Keratinocyte (primary cell): ENCODE data around the gene SMARCA5. TPM values are rescaled to one million over a fixed set of nuclear protein-coding genes. Genes with fewer than 3 reads are reported as not detected.

ENCODE experiments used
- DNase-seq: peaks from one replicate; pipeline ENCODE4 v3.0.0-alpha.2; 2011; ENCODE audit warnings: low read depth, missing footprints, low spot score
- FAIRE-seq: peaks from 2 replicates; lab custom pipeline; 2011; peaks lifted over from hg19 to GRCh38; lab: Jason Lieb, UNC
- H2AFZ ChIP-seq: 2 replicates; pipeline ENCODE4 v1.6.0; 2012; ENCODE audit warnings: low read length, control low read depth, inconsistent platforms; ENCODE audit not compliant: control insufficient read depth
- H3K27ac ChIP-seq: 2 replicates; pipeline ENCODE4 v1.5.1; 2011; ENCODE audit warnings: low read length; ENCODE audit not compliant: control insufficient read depth, insufficient read depth
- H3K27me3 ChIP-seq: 3 replicates; pipeline ENCODE4 v1.6.0; 2011; ENCODE audit warnings: low read length; ENCODE audit not compliant: control insufficient read depth, insufficient read depth; ENCODE audit errors: extremely low read depth
- H3K36me3 ChIP-seq, 2 experiments: 2 replicates in 1 of 2; 3 replicates in 1 of 2; pipeline ENCODE4 v1.5.1; 2011; ENCODE audit warnings: low read length in 2 of 2, mild to moderate bottlenecking in 1 of 2; ENCODE audit not compliant: control insufficient read depth in 2 of 2, insufficient read depth in 2 of 2; ENCODE audit errors: extremely low read depth in 1 of 2
- H3K4me1 ChIP-seq: 3 replicates; pipeline ENCODE4 v1.5.1; 2011; ENCODE audit warnings: low read length; ENCODE audit not compliant: control insufficient read depth, insufficient read depth; ENCODE audit errors: extremely low read depth
- H3K4me2 ChIP-seq: 3 replicates; pipeline ENCODE4 v1.6.0; 2011; ENCODE audit warnings: low read depth, low read length; ENCODE audit not compliant: control insufficient read depth, insufficient read depth; ENCODE audit errors: extremely low read depth
- H3K4me3 ChIP-seq, 3 experiments: fragments of 200-600 bp in 1 of 3; sonication (generic) in 1 of 3; 2 replicates in 2 of 3; 3 replicates in 1 of 3; pipeline ENCODE4 v1.5.1; 2011 to 2016; ENCODE audit warnings: low read length in 3 of 3, mild to moderate bottlenecking in 3 of 3, control low read depth in 2 of 3, inconsistent platforms in 1 of 3, low read depth in 1 of 3, mixed read lengths in 1 of 3, mixed run types in 1 of 3, moderate library complexity in 1 of 3; ENCODE audit not compliant: control insufficient read depth in 2 of 3, insufficient read depth in 2 of 3; ENCODE audit errors: extremely low read depth in 1 of 3
- H3K79me2 ChIP-seq: 2 replicates; pipeline ENCODE4 v1.6.0; 2012; ENCODE audit warnings: low read length; ENCODE audit not compliant: control insufficient read depth, insufficient read depth
- H3K9ac ChIP-seq: 3 replicates; pipeline ENCODE4 v1.6.0; 2011; ENCODE audit warnings: low read length; ENCODE audit not compliant: control insufficient read depth, insufficient read depth; ENCODE audit errors: extremely low read depth
- H3K9me1 ChIP-seq: 3 replicates; pipeline ENCODE4 v1.6.0; 2011; ENCODE audit warnings: low read length; ENCODE audit not compliant: control insufficient read depth, insufficient read depth; ENCODE audit errors: extremely low read depth
- H3K9me3 ChIP-seq: 2 replicates; pipeline ENCODE4 v1.5.1; 2012; ENCODE audit warnings: low read depth, low read length; ENCODE audit not compliant: control insufficient read depth
- H4K20me1 ChIP-seq: 3 replicates; pipeline ENCODE4 v1.6.0; 2011; ENCODE audit warnings: low read length; ENCODE audit not compliant: control insufficient read depth, insufficient read depth; ENCODE audit errors: extremely low read depth
- EZH2 ChIP-seq: IDR thresholded peaks from one replicate; pipeline ENCODE4 v1.6.1; 2012; ENCODE audit warnings: inconsistent platforms, mild to moderate bottlenecking, low read length, moderate library complexity
- dilution Hi-C: fragments of 300-500 bp; cut with MboI; formaldehyde crosslinking; loops from one replicate; pipeline ENCODE4 v1.7.0; 2020; ENCODE audit warnings: low sequenced_read_pairs; ENCODE audit not compliant: extremely low pct_ligation_motif_present
- polyA plus RNA-seq, 5 experiments: library from polyadenylated mRNA; depleted of rRNA in 3 of 5; stranded (reverse) in 3 of 5; stranded (forward) in 1 of 5; unstranded in 1 of 5; fragments of >200 nt; gene quantifications; 1 replicate in 1 of 5; 2 replicates in 3 of 5; 3 replicates in 1 of 5; pipeline versions ENCODE4 v1.2.1 to v1.2.3, GENCODE V29; 2011 to 2012; ENCODE audit warnings: missing spikeins in 2 of 5, low read depth in 1 of 5, low replicate concordance in 1 of 5
- TF ChIP-seq, protein P1 (sequence below), 3 experiments: IDR thresholded peaks in 1 of 3; conservative IDR thresholded peaks in 1 of 3; optimal IDR thresholded peaks in 1 of 3; 2 replicates in 2 of 3; 3 replicates in 1 of 3; pipeline versions ENCODE3 to v1.5.1; 2011; ENCODE audit warnings: low read length in 3 of 3, mild to moderate bottlenecking in 3 of 3, moderate library complexity in 2 of 3, control low read depth in 1 of 3, inconsistent platforms in 1 of 3; ENCODE audit not compliant: insufficient read depth in 2 of 3; ENCODE audit errors: extremely low read depth in 1 of 3

The SMARCA5 gene
- polyA plus RNA-seq, 1 donor (not counting 4 experiments of a cell fraction or from before 2014, with no cell fraction given) = 24.7 TPM

DNA sequence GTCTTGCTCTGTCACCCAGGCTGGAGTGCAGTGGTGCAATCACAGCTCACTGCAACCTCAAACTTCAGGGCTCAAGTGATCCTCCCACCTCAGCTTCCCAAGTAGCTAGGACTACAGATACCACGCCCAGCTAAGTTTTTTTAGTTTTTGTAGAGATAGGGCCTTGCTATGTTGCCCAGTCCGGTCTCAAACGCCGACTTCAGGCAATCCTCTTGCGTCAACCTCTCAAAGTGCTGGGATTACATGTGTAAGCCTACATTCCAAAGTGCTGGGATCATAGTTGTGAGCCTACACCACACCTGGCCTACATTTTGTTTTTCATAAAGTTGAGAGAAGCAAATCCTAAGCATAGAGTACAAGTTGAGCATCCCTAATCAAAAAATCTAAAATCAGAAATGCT, 42.2 kb downstream of the SMARCA5 start:
- Histone ChIP-seq H3K9me1 (no peaks in the 10 kb centered on the region), H3K4me2 (no peak overlapping the region), H2AFZ (no peak overlapping the region), H3K27me3 (peaks cover 9% of the 10 kb centered on the region), H3K4me1 (no peaks in the 10 kb centered on the region), H3K9me3 (no peaks in the 10 kb centered on the region), H3K79me2 (no peaks in the 10 kb centered on the region), H3K27ac (no peak overlapping the region), H4K20me1 (peaks cover 3% of the 10 kb centered on the region), H3K4me3 (no peak overlapping the region), H3K36me3 (peaks cover 0 to 2% of the 10 kb centered on the region in 2 experiments), H3K9ac (no peak overlapping the region)
- FAIRE-seq (no peak), DNase-seq (no peak)
- dilution Hi-C loops = no loop called here
- TF ChIP-seq, protein P1, sequence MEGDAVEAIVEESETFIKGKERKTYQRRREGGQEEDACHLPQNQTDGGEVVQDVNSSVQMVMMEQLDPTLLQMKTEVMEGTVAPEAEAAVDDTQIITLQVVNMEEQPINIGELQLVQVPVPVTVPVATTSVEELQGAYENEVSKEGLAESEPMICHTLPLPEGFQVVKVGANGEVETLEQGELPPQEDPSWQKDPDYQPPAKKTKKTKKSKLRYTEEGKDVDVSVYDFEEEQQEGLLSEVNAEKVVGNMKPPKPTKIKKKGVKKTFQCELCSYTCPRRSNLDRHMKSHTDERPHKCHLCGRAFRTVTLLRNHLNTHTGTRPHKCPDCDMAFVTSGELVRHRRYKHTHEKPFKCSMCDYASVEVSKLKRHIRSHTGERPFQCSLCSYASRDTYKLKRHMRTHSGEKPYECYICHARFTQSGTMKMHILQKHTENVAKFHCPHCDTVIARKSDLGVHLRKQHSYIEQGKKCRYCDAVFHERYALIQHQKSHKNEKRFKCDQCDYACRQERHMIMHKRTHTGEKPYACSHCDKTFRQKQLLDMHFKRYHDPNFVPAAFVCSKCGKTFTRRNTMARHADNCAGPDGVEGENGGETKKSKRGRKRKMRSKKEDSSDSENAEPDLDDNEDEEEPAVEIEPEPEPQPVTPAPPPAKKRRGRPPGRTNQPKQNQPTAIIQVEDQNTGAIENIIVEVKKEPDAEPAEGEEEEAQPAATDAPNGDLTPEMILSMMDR (optimal IDR thresholded peaks at IDR 0.05 in 1 of 3, IDR thresholded peaks at IDR 0.05 in 1 of 3, conservative IDR thresholded peaks at IDR 0.05 in 1 of 3; ENCODE audit: extremely low read depth in 1 of 3, insufficient read depth in 2 of 3, low read length in 3 of 3) = no peak
- no peak for TF ChIP-seq EZH2

DNA sequence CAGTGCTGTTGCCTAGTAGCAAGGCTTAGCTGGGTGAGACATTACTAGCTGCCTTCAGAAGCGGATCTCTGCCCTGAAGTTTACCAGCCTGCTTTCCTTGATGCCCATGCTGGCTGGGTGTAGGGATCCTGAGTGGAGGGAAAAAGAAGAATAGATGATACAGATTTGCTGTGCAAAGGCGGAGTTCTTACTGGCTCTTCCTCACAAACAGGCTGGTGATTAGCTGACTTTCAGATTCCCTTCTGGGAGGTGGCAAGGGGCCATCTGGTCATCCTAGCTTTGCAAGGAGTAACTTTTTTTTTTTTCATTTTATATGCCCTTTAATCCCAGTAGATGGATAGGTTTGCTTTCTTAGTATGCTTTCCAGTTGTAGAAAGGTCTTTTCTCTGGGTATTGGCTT, 44.8 kb downstream of the SMARCA5 start:
- TF ChIP-seq, protein P1 (optimal IDR thresholded peaks at IDR 0.05 in 1 of 3, IDR thresholded peaks at IDR 0.05 in 1 of 3, conservative IDR thresholded peaks at IDR 0.05 in 1 of 3; ENCODE audit: extremely low read depth in 1 of 3, insufficient read depth in 2 of 3, low read length in 3 of 3) = no peak
- TF ChIP-seq EZH2 = no peak
- DNase-seq = no peak
- H3K79me2 ChIP-seq = no peaks in the 10 kb centered on the region
- FAIRE-seq = no peak
- no peak overlapping the region for H3K9ac ChIP-seq
- peaks cover 3% of the 10 kb centered on the region for H4K20me1 ChIP-seq
- no peaks in the 10 kb centered on the region for H3K9me1 ChIP-seq
- H3K36me3 ChIP-seq = no peaks in the 10 kb centered on the region
- H3K4me2 ChIP-seq = no peak overlapping the region
- peaks cover 9% of the 10 kb centered on the region for H3K27me3 ChIP-seq
- dilution Hi-C loops = no loop called here
- H3K4me3 ChIP-seq = no peak overlapping the region
- H3K9me3 ChIP-seq = no peaks in the 10 kb centered on the region
- no peak overlapping the region for H2AFZ ChIP-seq
- H3K4me1 ChIP-seq = no peaks in the 10 kb centered on the region
- H3K27ac ChIP-seq = no peak overlapping the region
